ENCODE data around the gene VLDLR. TPM values are rescaled to one million over a fixed set of nuclear protein-coding genes. Genes with fewer than 3 reads are reported as not detected.
A peak's percentile ranks its signal among the peaks of the same experiment; 100 is the strongest.

Gene VLDLR
- polyA plus RNA-seq, 1 donor (not counting 4 experiments of a cell fraction or from before 2014, with no cell fraction given) = 7.0 TPM

- Histone ChIP-seq H3K36me3 (ENCODE audit: control insufficient read depth in 2 of 2, extremely low read depth in 1 of 2, insufficient read depth in 2 of 2, low read length in 2 of 2) (no peaks in the 10 kb centered on the region), H3K27ac (ENCODE audit: control insufficient read depth, insufficient read depth, low read length) (no peak overlapping the region), H2AFZ (ENCODE audit: control insufficient read depth, low read length) (no peak overlapping the region), H3K9me1 (ENCODE audit: control insufficient read depth, extremely low read depth, insufficient read depth, low read length) (no peaks in the 10 kb centered on the region), H3K27me3 (ENCODE audit: control insufficient read depth, extremely low read depth, insufficient read depth, low read length) (peaks cover 7% of the 10 kb centered on the region), H3K9me3 (ENCODE audit: control insufficient read depth, low read depth, low read length) (no peaks in the 10 kb centered on the region), H3K79me2 (ENCODE audit: control insufficient read depth, insufficient read depth, low read length) (no peaks in the 10 kb centered on the region), H3K4me1 (ENCODE audit: control insufficient read depth, extremely low read depth, insufficient read depth, low read length) (no peaks in the 10 kb centered on the region), H3K4me2 (ENCODE audit: control insufficient read depth, extremely low read depth, insufficient read depth, low read depth, low read length) (no peak overlapping the region), H3K9ac (ENCODE audit: control insufficient read depth, extremely low read depth, insufficient read depth, low read length) (no peak overlapping the region), H4K20me1 (ENCODE audit: control insufficient read depth, extremely low read depth, insufficient read depth, low read length) (no peaks in the 10 kb centered on the region), H3K4me3 (ENCODE audit: control insufficient read depth in 2 of 3, extremely low read depth in 1 of 3, insufficient read depth in 2 of 3, low read depth in 1 of 3, low read length in 3 of 3) (no peak overlapping the region)
- peak in 1 of 3 experiments; percentile 7 for TF ChIP-seq CTCF (optimal IDR thresholded peaks at IDR 0.05 in 1 of 3, IDR thresholded peaks at IDR 0.05 in 1 of 3, conservative IDR thresholded peaks at IDR 0.05 in 1 of 3; ENCODE audit: extremely low read depth in 1 of 3, insufficient read depth in 2 of 3, low read length in 3 of 3)
- TF ChIP-seq EZH2 (IDR thresholded peaks at IDR 0.05; ENCODE audit: low read length) = no peak
- no peak for DNase-seq (ENCODE audit: low read depth, low spot score)
- dilution Hi-C loops (cut with MboI; ENCODE audit: extremely low pct_ligation_motif_present, low sequenced_read_pairs) = no loop called here
- FAIRE-seq = no peak
Measured at GRCh38 chr9:2600307-2600706, 21.3 kb upstream of the VLDLR start.

- H3K27ac ChIP-seq (ENCODE audit: control insufficient read depth, insufficient read depth, low read length) = no peak overlapping the region
- no peaks in the 10 kb centered on the region for H3K9me1 ChIP-seq (ENCODE audit: control insufficient read depth, extremely low read depth, insufficient read depth, low read length)
- no peaks in the 10 kb centered on the region for H3K9me3 ChIP-seq (ENCODE audit: control insufficient read depth, low read depth, low read length)
- TF ChIP-seq EZH2 (IDR thresholded peaks at IDR 0.05; ENCODE audit: low read length) (no peak), CTCF (optimal IDR thresholded peaks at IDR 0.05 in 1 of 3, IDR thresholded peaks at IDR 0.05 in 1 of 3, conservative IDR thresholded peaks at IDR 0.05 in 1 of 3; ENCODE audit: extremely low read depth in 1 of 3, insufficient read depth in 2 of 3, low read length in 3 of 3) (no peak)
- H3K4me2 ChIP-seq (ENCODE audit: control insufficient read depth, extremely low read depth, insufficient read depth, low read depth, low read length) = no peak overlapping the region
- no peaks in the 10 kb centered on the region for H3K79me2 ChIP-seq (ENCODE audit: control insufficient read depth, insufficient read depth, low read length)
- H3K27me3 ChIP-seq (ENCODE audit: control insufficient read depth, extremely low read depth, insufficient read depth, low read length) = no peaks in the 10 kb centered on the region
- H3K36me3 ChIP-seq (ENCODE audit: control insufficient read depth in 2 of 2, extremely low read depth in 1 of 2, insufficient read depth in 2 of 2, low read length in 2 of 2) = no peaks in the 10 kb centered on the region
- no peak for FAIRE-seq
- H3K4me1 ChIP-seq (ENCODE audit: control insufficient read depth, extremely low read depth, insufficient read depth, low read length) = no peaks in the 10 kb centered on the region
- no peak overlapping the region for H3K4me3 ChIP-seq (ENCODE audit: control insufficient read depth in 2 of 3, extremely low read depth in 1 of 3, insufficient read depth in 2 of 3, low read depth in 1 of 3, low read length in 3 of 3)
- H2AFZ ChIP-seq (ENCODE audit: control insufficient read depth, low read length) = no peak overlapping the region
- dilution Hi-C loops (cut with MboI; ENCODE audit: extremely low pct_ligation_motif_present, low sequenced_read_pairs) = no loop called here
- H4K20me1 ChIP-seq (ENCODE audit: control insufficient read depth, extremely low read depth, insufficient read depth, low read length) = no peaks in the 10 kb centered on the region
- no peak for DNase-seq (ENCODE audit: low read depth, low spot score)
- no peak overlapping the region for H3K9ac ChIP-seq (ENCODE audit: control insufficient read depth, extremely low read depth, insufficient read depth, low read length)
Measured at GRCh38 chr9:2601785-2602378, 19.7 kb upstream of the VLDLR start.

All from keratinocyte (primary cell).